Coronary artery (tissue), 2 donors: Measurements from ENCODE around the gene IL20RA.
"Not testable (repeated sequence)": the region's sequence is repeated elsewhere in the genome, so short reads cannot be mapped to it uniquely, and the experiment has no call there.

Experiments
- DNase-seq: peaks from one replicate; pipeline ENCODE4 v3.0.0-alpha.2; 2017; ENCODE audit warnings: low spot score
- H3K27ac ChIP-seq, 2 donors: fragments of 200-600 bp; sonication (generic); one replicate each; pipeline ENCODE4 v1.5.1; 2016 to 2019
- H3K4me3 ChIP-seq: fragments of 200-600 bp; sonication (generic); 2 replicates; pipeline ENCODE4 v1.5.1; 2016; ENCODE audit warnings: mild to moderate bottlenecking, moderate library complexity
- TF ChIP-seq, protein P1 (sequence below): fragments of 200-600 bp; sonication (generic); IDR thresholded peaks from one replicate; pipeline ENCODE4 v1.5.1; 2019; ENCODE audit warnings: antibody characterized with exemption

IL20RA gene

DNA sequence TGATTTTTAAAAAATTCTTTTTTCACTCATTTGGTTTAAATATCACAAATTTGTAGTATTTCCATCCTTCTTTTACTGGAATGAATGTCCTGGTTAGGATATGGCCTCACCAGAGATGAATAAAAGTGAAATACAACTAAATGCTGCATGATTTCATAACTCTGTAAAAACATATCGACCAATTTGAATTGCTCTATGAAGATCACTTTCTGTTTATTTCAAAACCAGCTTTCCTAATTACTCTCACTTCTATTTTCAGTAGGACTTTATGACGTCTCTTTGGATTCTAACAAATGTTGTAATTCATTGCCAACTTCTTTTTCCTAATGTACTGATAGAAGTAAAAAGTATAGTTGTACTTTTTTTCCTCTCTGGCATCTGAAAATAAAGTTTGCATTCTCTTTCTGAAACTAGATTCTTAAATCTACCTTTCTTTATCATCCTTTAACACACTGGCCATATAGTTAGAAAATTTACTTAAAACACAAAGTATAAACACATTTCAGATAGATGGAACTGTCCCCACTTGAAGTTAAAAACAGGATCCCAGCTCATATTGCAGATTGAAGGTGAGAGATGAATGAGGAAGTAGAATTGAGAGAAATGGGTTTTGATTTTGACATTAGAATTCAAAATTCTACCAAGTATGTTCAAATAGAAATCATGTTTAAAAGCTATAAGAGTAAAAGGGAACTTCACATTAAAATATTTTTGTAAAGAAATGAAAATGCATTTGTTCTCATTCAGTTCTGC lies 40.3 kb upstream of the IL20RA start:
- TF ChIP-seq, protein P1, sequence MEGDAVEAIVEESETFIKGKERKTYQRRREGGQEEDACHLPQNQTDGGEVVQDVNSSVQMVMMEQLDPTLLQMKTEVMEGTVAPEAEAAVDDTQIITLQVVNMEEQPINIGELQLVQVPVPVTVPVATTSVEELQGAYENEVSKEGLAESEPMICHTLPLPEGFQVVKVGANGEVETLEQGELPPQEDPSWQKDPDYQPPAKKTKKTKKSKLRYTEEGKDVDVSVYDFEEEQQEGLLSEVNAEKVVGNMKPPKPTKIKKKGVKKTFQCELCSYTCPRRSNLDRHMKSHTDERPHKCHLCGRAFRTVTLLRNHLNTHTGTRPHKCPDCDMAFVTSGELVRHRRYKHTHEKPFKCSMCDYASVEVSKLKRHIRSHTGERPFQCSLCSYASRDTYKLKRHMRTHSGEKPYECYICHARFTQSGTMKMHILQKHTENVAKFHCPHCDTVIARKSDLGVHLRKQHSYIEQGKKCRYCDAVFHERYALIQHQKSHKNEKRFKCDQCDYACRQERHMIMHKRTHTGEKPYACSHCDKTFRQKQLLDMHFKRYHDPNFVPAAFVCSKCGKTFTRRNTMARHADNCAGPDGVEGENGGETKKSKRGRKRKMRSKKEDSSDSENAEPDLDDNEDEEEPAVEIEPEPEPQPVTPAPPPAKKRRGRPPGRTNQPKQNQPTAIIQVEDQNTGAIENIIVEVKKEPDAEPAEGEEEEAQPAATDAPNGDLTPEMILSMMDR = no peak
- H3K4me3 ChIP-seq = no peak overlapping the region
- no peak overlapping the region for H3K27ac ChIP-seq
- no peak for DNase-seq

DNA sequence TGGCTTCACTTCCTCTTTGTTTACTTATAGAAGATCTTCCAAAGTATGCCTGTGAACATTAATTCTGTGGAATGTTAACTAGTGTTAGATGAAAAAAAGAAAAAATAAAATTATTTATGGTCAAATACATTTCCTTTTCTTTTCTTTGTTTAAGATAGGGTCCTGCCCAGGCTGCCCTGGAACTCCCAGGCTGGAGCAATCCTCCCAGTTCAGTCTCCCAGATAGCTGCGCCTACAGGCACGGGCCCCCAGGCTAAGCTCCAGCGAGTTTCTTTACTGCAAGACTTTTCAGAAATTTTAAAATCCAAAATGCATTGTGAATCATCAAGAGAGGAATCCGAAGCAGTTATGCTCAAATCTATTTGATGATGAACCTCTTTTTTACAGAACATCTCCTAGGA lies 39.3 kb upstream of the IL20RA start:
- Histone ChIP-seq H3K27ac (no peak overlapping the region), H3K4me3 (no peak overlapping the region)
- DNase-seq = no peak
- TF ChIP-seq, protein P1 = no peak

DNA sequence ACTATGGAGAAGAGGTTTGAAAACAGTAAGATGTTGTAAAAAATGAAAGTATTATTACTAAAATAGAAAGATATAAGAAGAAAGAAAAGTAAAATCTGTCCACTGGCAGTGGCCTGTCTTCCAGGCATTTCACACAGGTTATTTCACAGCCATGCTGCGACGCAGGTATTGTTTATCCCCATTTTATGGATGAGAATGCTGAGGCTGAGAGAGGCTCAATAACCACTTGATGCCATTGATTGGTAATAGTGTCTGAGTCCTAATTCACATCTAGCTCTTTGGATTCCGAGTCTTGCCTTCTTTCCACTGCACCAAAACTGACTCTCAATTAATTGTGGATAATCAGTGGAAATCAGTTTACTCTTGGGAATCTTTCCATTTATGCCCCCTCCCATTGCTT lies 37.2 kb upstream of the IL20RA start:
- Histone ChIP-seq H3K4me3 (no peak overlapping the region), H3K27ac (no peak overlapping the region)
- TF ChIP-seq, protein P1 = no peak
- no peak for DNase-seq

DNA sequence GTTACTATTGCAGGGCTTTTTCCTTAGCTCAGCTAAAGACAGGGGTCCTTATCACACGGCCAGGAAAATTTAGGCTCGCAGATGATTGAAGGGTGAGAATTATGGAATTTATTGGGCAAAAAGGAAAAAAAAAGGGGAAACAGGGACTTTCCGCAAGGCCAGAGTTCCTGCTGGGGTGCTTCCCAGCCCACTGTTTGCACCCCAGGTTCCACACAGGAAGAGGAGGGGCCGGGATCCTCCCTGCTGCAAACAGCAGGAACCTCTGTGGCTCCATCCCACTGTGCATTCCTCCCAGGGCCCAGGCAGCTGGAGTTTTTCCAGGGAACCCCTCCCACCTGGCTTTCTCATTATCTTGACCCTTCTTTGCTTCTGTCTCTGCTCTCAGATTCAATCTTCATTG lies 35.9 kb upstream of the IL20RA start:
- no peak overlapping the region for H3K27ac ChIP-seq
- TF ChIP-seq, protein P1 = no peak
- no peak overlapping the region for H3K4me3 ChIP-seq
- DNase-seq = no peak

DNA sequence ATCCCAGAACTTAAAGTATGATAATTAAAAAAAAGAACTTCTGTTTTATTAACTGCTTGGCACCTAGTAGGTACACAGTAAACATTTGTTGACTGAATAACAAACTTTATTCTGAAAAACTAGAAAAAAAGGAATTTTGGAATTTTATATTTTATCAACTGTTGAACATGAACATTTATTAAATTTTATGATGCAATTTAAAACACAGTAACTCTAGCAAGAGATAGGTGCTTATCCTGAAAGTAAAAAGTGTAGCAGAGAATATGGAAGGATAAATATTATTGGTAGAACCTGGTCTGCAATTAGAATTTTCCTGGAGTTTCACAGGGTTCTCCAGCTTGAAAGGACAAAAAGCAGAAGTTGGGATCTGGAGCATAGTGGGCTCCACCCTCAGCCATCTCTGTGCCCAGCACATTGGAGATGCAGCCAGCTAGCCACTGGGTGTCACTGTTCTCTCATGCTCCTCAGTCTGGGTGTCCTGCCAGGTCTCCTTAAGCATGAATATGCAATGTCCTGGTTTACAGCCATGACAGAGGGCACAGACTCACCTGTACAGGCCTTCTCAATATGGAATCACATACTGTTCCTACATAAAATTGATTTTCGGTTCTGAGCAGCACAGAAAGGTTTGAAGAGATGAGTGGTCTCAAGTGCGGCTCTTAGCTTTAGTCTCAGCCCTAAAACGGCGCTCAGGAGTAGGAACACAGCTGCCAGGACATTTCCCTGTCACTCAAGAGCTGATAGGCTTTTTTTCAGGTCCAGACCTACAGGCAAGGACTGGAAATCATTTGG lies 31.7 kb upstream of the IL20RA start:
- TF ChIP-seq, protein P1 = peak; percentile 24
- Histone ChIP-seq H3K27ac (no peak overlapping the region), H3K4me3 (no peak overlapping the region)
- no peak for DNase-seq

DNA sequence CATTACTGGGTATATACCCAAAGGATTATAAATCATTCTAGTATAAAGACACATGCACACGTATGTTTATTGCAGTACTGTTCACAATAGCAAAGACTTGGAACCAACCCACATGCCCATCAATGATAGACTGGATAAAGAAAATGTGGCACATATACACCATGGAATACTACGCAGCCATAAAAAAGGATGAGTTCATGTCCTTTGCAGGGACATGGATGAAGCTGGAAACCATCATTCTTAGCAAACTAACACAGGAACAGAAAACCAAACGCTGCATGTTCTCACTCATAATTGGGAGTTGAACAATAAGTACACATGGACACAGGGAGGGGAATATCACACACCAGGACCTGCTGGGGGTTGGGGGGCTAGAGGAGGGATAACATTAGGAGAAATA lies 31.0 kb upstream of the IL20RA start:
- not testable (repeated sequence) for DNase-seq, H3K4me3 ChIP-seq, H3K27ac ChIP-seq

DNA sequence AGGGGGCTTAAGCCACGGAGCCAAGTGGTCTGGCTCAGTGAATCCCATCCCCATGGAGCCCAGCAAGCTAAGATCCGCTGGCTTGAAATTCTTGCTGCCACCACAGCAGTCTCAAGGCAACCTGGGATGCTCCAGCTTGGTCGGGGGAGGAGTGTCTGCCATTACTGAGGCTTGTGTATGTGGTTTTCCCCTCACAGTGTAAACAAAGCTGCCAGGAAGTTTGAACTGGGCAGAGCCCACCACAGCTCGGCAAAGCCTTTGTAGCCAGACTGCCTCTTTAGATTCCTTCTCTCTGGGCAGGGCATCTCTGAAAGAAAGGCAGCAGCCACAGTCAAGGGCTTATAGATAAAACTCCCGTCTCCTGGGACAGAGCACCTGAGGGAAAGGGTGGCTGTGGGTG lies 25.5 kb upstream of the IL20RA start:
- H3K4me3 ChIP-seq = no peak overlapping the region

More for the DNA sequence above, 25.5 kb upstream of the IL20RA start:
- no peak overlapping the region for H3K27ac ChIP-seq
- TF ChIP-seq, protein P1 = no peak
- DNase-seq = no peak
